Measurements from ENCODE around the gene TRAF7. TPM values are rescaled to one million over a fixed set of nuclear protein-coding genes. Genes with fewer than 3 reads are reported as not detected.

Gene TRAF7
- total and polyA plus RNA-seq, 2 of the 8 experiments (the other 6 are each of a cell fraction or from before 2014, with no cell fraction given) = 96.8 to 148 TPM

- H2BK120ac ChIP-seq (replicated peaks; ENCODE audit: low read depth, low read length) = no peak overlapping the region
- H2BK12ac ChIP-seq (ENCODE audit: low read depth, low read length) = no peak overlapping the region
- H3K27ac ChIP-seq (ENCODE audit: low read depth, low read length) = peak overlapping the region; percentile 83
- peaks cover 12% of the 10 kb centered on the region for H3K79me1 ChIP-seq (ENCODE audit: low read depth, low read length)
- H3K4me3 ChIP-seq (ENCODE audit: extremely low read depth in 1 of 4, insufficient read depth in 2 of 4, low read depth in 3 of 4, low read length in 4 of 4) = peak overlapping the region; percentile 85 to 99 (median 95)
- peaks cover 25 to 66% of the 10 kb centered on the region in 2 experiments for H4K20me1 ChIP-seq (replicated peaks in 1 of 2; ENCODE audit: control insufficient read depth in 1 of 2, insufficient read depth in 2 of 2, low read length in 2 of 2)
- H3K4ac ChIP-seq (replicated peaks; ENCODE audit: insufficient read length, low read depth, low read length) = peak overlapping the region; percentile 28
- CTCF ChIA-PET (ENCODE audit: partially characterized antibody) = interaction anchor here (0.6 to 3.1 kb wide), 5 partner anchors 14 to 151 kb away, joined by 3 to 10 read pairs (median 4); no protein-coding TSS in a partner anchor
- H4K91ac ChIP-seq (replicated peaks; ENCODE audit: insufficient read length, low read length) = peak overlapping the region; percentile 49
- H3K4me2 ChIP-seq (ENCODE audit: insufficient read depth in 1 of 2, low read depth in 2 of 2, low read length in 2 of 2) = peak overlapping the region; percentile 94 to 97
- no peak for FAIRE-seq
- no peak overlapping the region for H2BK20ac ChIP-seq (ENCODE audit: low read length)
- H2BK15ac ChIP-seq (ENCODE audit: low read length) = no peak overlapping the region
- peaks cover 25% of the 10 kb centered on the region; the same call in 1 of the 2 replicates for H3K23me2 ChIP-seq (ENCODE audit: low read depth, low read length)
- 2% methylated on average over 23 of the region's 23 CpGs; no CpG with 5 or more reads in 1 of the 2 experiments for WGBS, 2 experiments (ENCODE audit: extremely low coverage in 1 of 2, insufficient coverage in 1 of 2, insufficient read length in 1 of 2, insufficient replicate concordance in 2 of 2, low coverage in 1 of 2, low lambda C conversion rate in 2 of 2, missing lambda C conversion rate in 1 of 2)
- TF ChIP-seq POLR2AphosphoS5 (IDR thresholded peaks at IDR 0.05; ENCODE audit: low read depth, low read length) (peak; percentile 11; the same call in 1 of the 2 replicates), MAFK (IDR thresholded peaks at IDR 0.05; ENCODE audit: low read depth, low read length) (no peak), SAP30 (IDR thresholded peaks at IDR 0.05; ENCODE audit: insufficient read depth, insufficient replicate concordance, low read length) (no peak), KDM5A (IDR thresholded peaks at IDR 0.05; ENCODE audit: low read length) (peak; percentile 36; the same call in 1 of the 2 replicates), TAF1 (IDR thresholded peaks at IDR 0.05; ENCODE audit: low read depth, low read length) (no peak), JUND (IDR thresholded peaks at IDR 0.05; ENCODE audit: low read length) (no peak)
- TF ChIP-seq, protein P1, sequence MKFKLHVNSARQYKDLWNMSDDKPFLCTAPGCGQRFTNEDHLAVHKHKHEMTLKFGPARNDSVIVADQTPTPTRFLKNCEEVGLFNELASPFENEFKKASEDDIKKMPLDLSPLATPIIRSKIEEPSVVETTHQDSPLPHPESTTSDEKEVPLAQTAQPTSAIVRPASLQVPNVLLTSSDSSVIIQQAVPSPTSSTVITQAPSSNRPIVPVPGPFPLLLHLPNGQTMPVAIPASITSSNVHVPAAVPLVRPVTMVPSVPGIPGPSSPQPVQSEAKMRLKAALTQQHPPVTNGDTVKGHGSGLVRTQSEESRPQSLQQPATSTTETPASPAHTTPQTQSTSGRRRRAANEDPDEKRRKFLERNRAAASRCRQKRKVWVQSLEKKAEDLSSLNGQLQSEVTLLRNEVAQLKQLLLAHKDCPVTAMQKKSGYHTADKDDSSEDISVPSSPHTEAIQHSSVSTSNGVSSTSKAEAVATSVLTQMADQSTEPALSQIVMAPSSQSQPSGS (IDR thresholded peaks at IDR 0.05; ENCODE audit: low read length) = peak; percentile 87; the same call in 1 of the 2 replicates
- peak overlapping the region; percentile 89; the same call in 1 of the 2 replicates for H2BK5ac ChIP-seq (ENCODE audit: low read depth, low read length)
- H3K79me2 ChIP-seq (ENCODE audit: control insufficient read depth in 1 of 2, insufficient read depth in 2 of 2, low read length in 2 of 2) = peaks cover 38 to 68% of the 10 kb centered on the region in 2 experiments
- peak overlapping the region; percentile 92 to 97 (median 94) for H3K9ac ChIP-seq (replicated peaks in 1 of 4; ENCODE audit: extremely low read depth in 1 of 4, low read depth in 3 of 4, low read length in 3 of 4)
- H4K8ac ChIP-seq (ENCODE audit: extremely low read depth, insufficient read depth, low read length) = no peak overlapping the region
- H3K23ac ChIP-seq (ENCODE audit: insufficient read length) = no peak overlapping the region
- no peaks in the 10 kb centered on the region for H3K9me3 ChIP-seq (ENCODE audit: insufficient read depth in 2 of 2, low read depth in 1 of 2, low read length in 1 of 2)
- no peak overlapping the region for H2AFZ ChIP-seq (ENCODE audit: low read length)
- H3K4me1 ChIP-seq (replicated peaks in 1 of 4; ENCODE audit: control insufficient read depth in 3 of 4, insufficient read depth in 4 of 4, low read length in 3 of 4) = peaks cover 3 to 54% (median 39%) of the 10 kb centered on the region in 4 experiments
- H3K27me3 ChIP-seq (replicated peaks in 1 of 4; ENCODE audit: control insufficient read depth in 3 of 4, extremely low read depth in 1 of 4, insufficient read depth in 3 of 4, low read length in 3 of 4) = no peaks in the 10 kb centered on the region
- H3K56ac ChIP-seq (replicated peaks; ENCODE audit: insufficient read length, low read depth, low read length) = peak overlapping the region; percentile 85
- H2AK5ac ChIP-seq (ENCODE audit: low read depth, low read length) = no peak overlapping the region
- no peak for DNase-seq (ENCODE audit: low read depth in 1 of 2, low spot score in 2 of 2)
- peak overlapping the region; percentile 53 for H4K5ac ChIP-seq (ENCODE audit: insufficient read length, low read depth, low read length)
- H3K36me3 ChIP-seq (ENCODE audit: control insufficient read depth in 2 of 4, insufficient read depth in 4 of 4, low read length in 3 of 4) = peaks cover 5 to 35% (median 13%) of the 10 kb centered on the region in 4 experiments; a peak in 7 of 8 replicates
- no peak overlapping the region for H3K14ac ChIP-seq (ENCODE audit: insufficient read length)
- H3K18ac ChIP-seq (ENCODE audit: extremely low read depth, low read length) = peak overlapping the region; percentile 72
- POLR2A ChIA-PET (ENCODE audit: partially characterized antibody) = interaction anchor here (0.6 to 15.0 kb wide), 71 partner anchors 9 to 947 kb away, joined by 3 to 312 read pairs (median 5); partner anchors contain the start of genes BRICD5, CEMP1, DNASE1L2 and E4F1
These were observed 970 bp upstream of the TRAF7 start for GRCh38 chr16:2154533-2155090.
